Lower lobe of right lung (tissue), 2 donors: ENCODE data around the gene DCLK1. TPM values are rescaled to one million over a fixed set of nuclear protein-coding genes. Genes with fewer than 3 reads are reported as not detected.

Experiments
- ATAC-seq, 2 donors: fragments of 200-7000 bp; cut with Tn5 transposase; one replicate each; pipeline ENCODE4 v1.9.1; 2020 to 2022; ENCODE audit warnings: mild to moderate bottlenecking in 2 of 2, moderate library complexity in 2 of 2
- DNase-seq: peaks from one replicate; pipeline ENCODE4 v3.0.0-alpha.2; 2020
- H3K27ac ChIP-seq: fragments of 200-600 bp; one replicate; pipeline ENCODE4 v1.8.0; 2022
- H3K27me3 ChIP-seq: fragments of 200-600 bp; one replicate; pipeline ENCODE4 v1.8.0; 2022; ENCODE audit warnings: low read depth
- H3K36me3 ChIP-seq: fragments of 200-600 bp; one replicate; pipeline ENCODE4 v1.8.0; 2022; ENCODE audit warnings: mild to moderate bottlenecking
- H3K4me1 ChIP-seq: fragments of 200-600 bp; one replicate; pipeline ENCODE4 v1.8.0; 2022
- H3K4me3 ChIP-seq: fragments of 200-600 bp; one replicate; pipeline ENCODE4 v1.8.0; 2022; ENCODE audit warnings: mild to moderate bottlenecking
- H3K9me3 ChIP-seq: fragments of 200-600 bp; one replicate; pipeline ENCODE4 v1.8.0; 2022
- intact Hi-C: fragments of 100-400 bp; cut with DNase I; formaldehyde crosslinking; loops from one replicate; pipeline ENCODE4 v1.11.0; 2022
- total RNA-seq: library from RNA; stranded (reverse); fragmentation: NEBNext Ultra II Directional; extraction: Animal tissue kit (Norgen Biotek cat#: 25700); gene quantifications from one replicate; pipeline ENCODE4 v1.2.1, GENCODE V29; 2021
- TF ChIP-seq, protein P1 (sequence below): fragments of 200-600 bp; IDR thresholded peaks from one replicate; pipeline ENCODE4 v1.8.0; 2022; ENCODE audit warnings: antibody characterized with exemption, mild to moderate bottlenecking
- donor health status: DM: no; HTN: yes; CAD: no; lungs with severe emphysema.

The DCLK1 gene
- total RNA-seq, 1 donor from 2014 or later, result 10.4 TPM

- Histone ChIP-seq H3K9me3 (no peaks in the 10 kb centered on the region), H3K4me1 (no peaks in the 10 kb centered on the region), H3K36me3 (no peaks in the 10 kb centered on the region), H3K27me3 (no peaks in the 10 kb centered on the region), H3K4me3 (no peak overlapping the region), H3K27ac (no peak overlapping the region)
- ATAC-seq (no peak), DNase-seq (no peak)
- intact Hi-C loops, result no loop called here
- TF ChIP-seq, protein P1, sequence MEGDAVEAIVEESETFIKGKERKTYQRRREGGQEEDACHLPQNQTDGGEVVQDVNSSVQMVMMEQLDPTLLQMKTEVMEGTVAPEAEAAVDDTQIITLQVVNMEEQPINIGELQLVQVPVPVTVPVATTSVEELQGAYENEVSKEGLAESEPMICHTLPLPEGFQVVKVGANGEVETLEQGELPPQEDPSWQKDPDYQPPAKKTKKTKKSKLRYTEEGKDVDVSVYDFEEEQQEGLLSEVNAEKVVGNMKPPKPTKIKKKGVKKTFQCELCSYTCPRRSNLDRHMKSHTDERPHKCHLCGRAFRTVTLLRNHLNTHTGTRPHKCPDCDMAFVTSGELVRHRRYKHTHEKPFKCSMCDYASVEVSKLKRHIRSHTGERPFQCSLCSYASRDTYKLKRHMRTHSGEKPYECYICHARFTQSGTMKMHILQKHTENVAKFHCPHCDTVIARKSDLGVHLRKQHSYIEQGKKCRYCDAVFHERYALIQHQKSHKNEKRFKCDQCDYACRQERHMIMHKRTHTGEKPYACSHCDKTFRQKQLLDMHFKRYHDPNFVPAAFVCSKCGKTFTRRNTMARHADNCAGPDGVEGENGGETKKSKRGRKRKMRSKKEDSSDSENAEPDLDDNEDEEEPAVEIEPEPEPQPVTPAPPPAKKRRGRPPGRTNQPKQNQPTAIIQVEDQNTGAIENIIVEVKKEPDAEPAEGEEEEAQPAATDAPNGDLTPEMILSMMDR, result no peak
These were observed 387.0 kb downstream of the DCLK1 start for GRCh38 chr13:35744144-35744543.

DNA sequence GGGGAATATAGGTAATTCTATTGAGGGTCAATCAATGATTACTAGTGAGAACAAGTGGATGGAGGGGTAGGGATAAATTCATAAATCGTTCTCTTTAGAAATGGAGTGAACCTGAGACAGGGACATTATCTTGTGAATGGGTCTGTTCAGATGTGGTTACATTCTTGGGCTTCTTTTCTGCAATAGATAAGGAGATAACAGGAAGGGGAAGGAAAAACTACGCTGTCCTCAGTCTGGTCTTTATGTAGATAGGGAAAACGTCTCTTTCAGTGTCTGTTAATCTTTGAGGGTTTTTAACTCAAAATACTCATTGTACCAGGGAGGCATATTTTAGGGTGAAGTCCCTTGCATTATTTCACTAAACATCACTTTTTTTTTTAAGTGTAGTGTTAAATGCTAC, 388.0 kb downstream of the DCLK1 start:
- Histone ChIP-seq H3K4me3 (no peak overlapping the region), H3K27me3 (no peaks in the 10 kb centered on the region), H3K9me3 (no peaks in the 10 kb centered on the region), H3K36me3 (no peaks in the 10 kb centered on the region), H3K27ac (no peak overlapping the region), H3K4me1 (no peaks in the 10 kb centered on the region)
- DNase-seq, result no peak
- intact Hi-C loops, result no loop called here
- ATAC-seq, result no peak
- TF ChIP-seq, protein P1, result no peak

DNA sequence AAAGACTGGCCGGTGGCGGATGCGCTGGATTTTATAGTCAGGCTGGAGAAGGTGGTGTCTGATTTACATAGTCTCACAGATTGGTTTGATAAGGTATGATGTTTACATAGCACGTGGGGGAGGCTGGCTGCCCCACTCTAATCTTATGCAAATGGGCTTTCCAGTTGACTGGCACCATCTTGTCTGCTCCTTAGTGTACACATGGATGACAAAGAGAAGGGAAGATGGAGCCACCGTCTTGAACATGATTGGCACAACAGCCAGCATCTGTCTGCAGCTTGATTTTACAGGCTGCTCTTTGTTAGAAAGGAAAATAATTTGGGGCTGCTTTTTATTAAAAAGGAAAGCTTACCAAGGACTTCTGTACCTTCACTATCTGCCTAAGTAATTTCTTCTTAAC, 389.5 kb downstream of the DCLK1 start:
- TF ChIP-seq, protein P1, result no peak
- H3K36me3 ChIP-seq, result no peaks in the 10 kb centered on the region
- no peaks in the 10 kb centered on the region for H3K27me3 ChIP-seq
- DNase-seq (no peak), ATAC-seq (no peak)
- H3K4me3 ChIP-seq, result no peak overlapping the region
- H3K9me3 ChIP-seq, result no peaks in the 10 kb centered on the region
- no peaks in the 10 kb centered on the region for H3K4me1 ChIP-seq
- intact Hi-C loops, result no loop called here
- H3K27ac ChIP-seq, result no peak overlapping the region

GRCh38 chr13:35736876-35737275, 394.3 kb downstream of the DCLK1 start:
- DNase-seq (no peak), ATAC-seq (no peak)
- intact Hi-C loops, result no loop called here
- TF ChIP-seq, protein P1, result no peak
- no peaks in the 10 kb centered on the region for H3K4me1 ChIP-seq
- no peaks in the 10 kb centered on the region for H3K9me3 ChIP-seq
- H3K36me3 ChIP-seq, result no peaks in the 10 kb centered on the region
- no peaks in the 10 kb centered on the region for H3K27me3 ChIP-seq
- H3K4me3 ChIP-seq, result no peak overlapping the region
- no peak overlapping the region for H3K27ac ChIP-seq

DNA sequence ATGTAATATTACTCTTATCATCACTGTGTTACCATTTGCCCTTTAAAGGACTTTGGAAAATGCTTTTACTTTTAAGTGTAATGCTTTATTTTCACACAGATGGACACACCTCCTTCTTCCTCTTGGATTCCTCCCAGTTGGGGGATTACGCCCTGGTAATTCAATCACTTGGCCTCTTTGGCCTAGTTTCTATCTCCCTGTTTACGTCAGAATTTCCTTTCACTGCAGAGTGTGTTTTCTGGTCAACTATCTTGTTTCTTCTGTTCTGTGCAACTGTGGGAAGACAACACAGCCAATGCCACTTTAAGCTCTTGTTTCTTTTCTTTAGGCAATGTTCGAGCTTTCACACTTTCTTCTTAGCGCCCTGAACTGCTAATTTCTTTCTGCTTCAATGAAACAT, 397.4 kb downstream of the DCLK1 start:
- DNase-seq (no peak), ATAC-seq (no peak)
- H3K4me3 ChIP-seq, result no peak overlapping the region
- intact Hi-C loops, result no loop called here
- no peaks in the 10 kb centered on the region for H3K27me3 ChIP-seq
- no peaks in the 10 kb centered on the region for H3K4me1 ChIP-seq
- H3K36me3 ChIP-seq, result no peaks in the 10 kb centered on the region
- no peaks in the 10 kb centered on the region for H3K9me3 ChIP-seq
- TF ChIP-seq, protein P1, result no peak
- no peak overlapping the region for H3K27ac ChIP-seq

GRCh38 chr13:35732565-35732964, 398.6 kb downstream of the DCLK1 start:
- Histone ChIP-seq H3K4me1 (no peaks in the 10 kb centered on the region), H3K4me3 (no peak overlapping the region), H3K27me3 (no peaks in the 10 kb centered on the region), H3K36me3 (no peaks in the 10 kb centered on the region), H3K9me3 (no peaks in the 10 kb centered on the region), H3K27ac (no peak overlapping the region)
- TF ChIP-seq, protein P1, result no peak
- no peak for DNase-seq
- intact Hi-C loops, result no loop called here
- ATAC-seq, result no peak
